OCI-LY1 (cell line): ENCODE results near the gene SYNE1.

Source experiments
- EZH2 ChIP-seq: fragments of 200-600 bp; sonication (generic), shearing (Covaris generic); IDR thresholded peaks from 2 replicates; pipeline ENCODE4 v1.8.0; 2017; ENCODE audit warnings: borderline replicate concordance, mixed run types, mild to moderate bottlenecking, antibody characterized with exemption, low read length, moderate library complexity, mixed read lengths
- TF ChIP-seq, protein P1 (sequence below): fragments of 200-600 bp; sonication (generic), shearing (Covaris generic); IDR thresholded peaks from 2 replicates; pipeline ENCODE4 v1.5.1; 2017; ENCODE audit warnings: mild to moderate bottlenecking, antibody characterized with exemption, low read length, moderate library complexity, mixed read lengths

DNA sequence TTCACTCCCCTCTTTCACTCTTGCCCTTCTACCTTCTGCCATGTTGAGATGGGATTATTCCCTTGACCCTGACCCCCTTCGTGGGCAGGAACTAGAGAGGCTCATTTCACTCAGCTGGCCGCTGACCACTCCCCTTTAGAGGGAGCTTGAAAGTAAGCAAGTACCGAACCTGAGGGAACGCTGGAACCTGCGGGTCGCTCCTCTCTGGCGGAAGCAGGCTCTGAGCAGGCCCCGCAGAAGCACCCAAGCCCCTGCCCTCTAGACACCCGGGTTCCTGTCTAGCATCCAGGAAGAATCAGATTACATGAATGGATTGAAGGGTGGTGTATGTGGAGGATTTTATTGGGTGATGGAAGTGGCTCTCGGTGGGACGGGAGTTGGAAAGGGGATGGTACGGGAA is 48.7 kb upstream of the SYNE1 start:
- TF ChIP-seq, protein P1, sequence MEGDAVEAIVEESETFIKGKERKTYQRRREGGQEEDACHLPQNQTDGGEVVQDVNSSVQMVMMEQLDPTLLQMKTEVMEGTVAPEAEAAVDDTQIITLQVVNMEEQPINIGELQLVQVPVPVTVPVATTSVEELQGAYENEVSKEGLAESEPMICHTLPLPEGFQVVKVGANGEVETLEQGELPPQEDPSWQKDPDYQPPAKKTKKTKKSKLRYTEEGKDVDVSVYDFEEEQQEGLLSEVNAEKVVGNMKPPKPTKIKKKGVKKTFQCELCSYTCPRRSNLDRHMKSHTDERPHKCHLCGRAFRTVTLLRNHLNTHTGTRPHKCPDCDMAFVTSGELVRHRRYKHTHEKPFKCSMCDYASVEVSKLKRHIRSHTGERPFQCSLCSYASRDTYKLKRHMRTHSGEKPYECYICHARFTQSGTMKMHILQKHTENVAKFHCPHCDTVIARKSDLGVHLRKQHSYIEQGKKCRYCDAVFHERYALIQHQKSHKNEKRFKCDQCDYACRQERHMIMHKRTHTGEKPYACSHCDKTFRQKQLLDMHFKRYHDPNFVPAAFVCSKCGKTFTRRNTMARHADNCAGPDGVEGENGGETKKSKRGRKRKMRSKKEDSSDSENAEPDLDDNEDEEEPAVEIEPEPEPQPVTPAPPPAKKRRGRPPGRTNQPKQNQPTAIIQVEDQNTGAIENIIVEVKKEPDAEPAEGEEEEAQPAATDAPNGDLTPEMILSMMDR: no peak
- no peak for TF ChIP-seq EZH2
